Memory B cell (primary cell): ENCODE results near the gene DPP9.
"Not testable (repeated sequence)": the region's sequence is repeated elsewhere in the genome, so short reads cannot be mapped to it uniquely, and the experiment has no call there.

Experiments
- ATAC-seq: fragments of 150-1000 bp; cut with Tn5 transposase; 2 replicates; pipeline ENCODE4 v1.10.0; 2021; ENCODE audit warnings: low read depth, mild to moderate bottlenecking, moderate library complexity
- DNase-seq, 2 donors: peaks; one replicate each; pipeline ENCODE4 v3.0.0; 2022; ENCODE audit warnings: low spot score in 2 of 2
- H3K27ac Mint-ChIP-seq: one replicate; pipeline ENCODE4 v1.8.0; 2022; ENCODE audit warnings: mild to moderate bottlenecking, moderate library complexity, mixed read lengths
- H3K27me3 Mint-ChIP-seq: one replicate; pipeline ENCODE4 v1.8.0; 2022; ENCODE audit warnings: mixed read lengths
- H3K36me3 Mint-ChIP-seq: one replicate; pipeline ENCODE4 v1.8.0; 2022; ENCODE audit warnings: mild to moderate bottlenecking, mixed read lengths
- H3K4me1 Mint-ChIP-seq: one replicate; pipeline ENCODE4 v1.8.0; 2022; ENCODE audit warnings: mixed read lengths
- H3K4me3 Mint-ChIP-seq: one replicate; pipeline ENCODE4 v1.8.0; 2022; ENCODE audit warnings: mild to moderate bottlenecking, moderate library complexity, mixed read lengths
- H3K9me3 Mint-ChIP-seq: one replicate; pipeline ENCODE4 v1.8.0; 2022; ENCODE audit warnings: mixed read lengths

DPP9 gene

GRCh38 chr19:4748589-4748988 lies 24.9 kb upstream of the DPP9 start:
- ATAC-seq, result no peak
- Mint-ChIP-seq H3K9me3 (no peaks in the 10 kb centered on the region), H3K4me1 (peaks cover 4% of the 10 kb centered on the region), H3K27ac (no peak overlapping the region), H3K27me3 (peaks cover 19% of the 10 kb centered on the region), H3K36me3 (peaks cover 2% of the 10 kb centered on the region), H3K4me3 (no peak overlapping the region)
- DNase-seq, result no peak

GRCh38 chr19:4748185-4748584 lies 24.5 kb upstream of the DPP9 start:
- H3K27me3 Mint-ChIP-seq, result peaks cover 21% of the 10 kb centered on the region
- H3K27ac Mint-ChIP-seq, result no peak overlapping the region
- DNase-seq, result no peak
- H3K4me3 Mint-ChIP-seq, result no peak overlapping the region
- H3K9me3 Mint-ChIP-seq, result no peaks in the 10 kb centered on the region
- peaks cover 5% of the 10 kb centered on the region for H3K4me1 Mint-ChIP-seq
- peaks cover 3% of the 10 kb centered on the region for H3K36me3 Mint-ChIP-seq
- no peak for ATAC-seq

- DNase-seq (no peak), ATAC-seq (no peak)
- Mint-ChIP-seq H3K4me1 (peaks cover 7% of the 10 kb centered on the region), H3K4me3 (no peak overlapping the region), H3K9me3 (no peaks in the 10 kb centered on the region), H3K27me3 (peaks cover 25% of the 10 kb centered on the region), H3K27ac (no peak overlapping the region), H3K36me3 (peaks cover 3% of the 10 kb centered on the region)
Observed at GRCh38 chr19:4745986-4746385, 22.3 kb upstream of the DPP9 start.

- H3K4me3 Mint-ChIP-seq, H3K9me3 Mint-ChIP-seq, H3K4me1 Mint-ChIP-seq, DNase-seq, H3K27ac Mint-ChIP-seq, H3K36me3 Mint-ChIP-seq, ATAC-seq: not testable (repeated sequence)
- H3K27me3 Mint-ChIP-seq, result peaks cover 24% of the 10 kb centered on the region
Observed at GRCh38 chr19:4745175-4745574, 21.5 kb upstream of the DPP9 start.

- H3K27ac Mint-ChIP-seq, result no peak overlapping the region
Observed at GRCh38 chr19:4744451-4745174, 21.0 kb upstream of the DPP9 start.

GRCh38 chr19:4742723-4743646 lies 19.3 kb upstream of the DPP9 start:
- Mint-ChIP-seq H3K27ac (no peak overlapping the region), H3K4me3 (no peak overlapping the region), H3K36me3 (peaks cover 3% of the 10 kb centered on the region), H3K4me1 (peaks cover 9% of the 10 kb centered on the region), H3K9me3 (no peaks in the 10 kb centered on the region), H3K27me3 (peaks cover 20% of the 10 kb centered on the region)
- DNase-seq (no peak), ATAC-seq (no peak)

More at GRCh38 chr19:4744451-4745174, 21.0 kb upstream of the DPP9 start:
- Mint-ChIP-seq H3K4me1 (peaks cover 7% of the 10 kb centered on the region), H3K27me3 (peaks cover 19% of the 10 kb centered on the region), H3K9me3 (no peaks in the 10 kb centered on the region), H3K36me3 (peaks cover 3% of the 10 kb centered on the region), H3K4me3 (no peak overlapping the region)
- DNase-seq (no peak), ATAC-seq (no peak)

- no peak overlapping the region for H3K27ac Mint-ChIP-seq
- DNase-seq, result no peak
- peaks cover 9% of the 10 kb centered on the region for H3K4me1 Mint-ChIP-seq
- peaks cover 2% of the 10 kb centered on the region for H3K36me3 Mint-ChIP-seq
- no peak for ATAC-seq
- H3K9me3 Mint-ChIP-seq, result no peaks in the 10 kb centered on the region
- H3K27me3 Mint-ChIP-seq, result peaks cover 14% of the 10 kb centered on the region
- no peak overlapping the region for H3K4me3 Mint-ChIP-seq
Observed at GRCh38 chr19:4740092-4740491, 16.4 kb upstream of the DPP9 start.

- Mint-ChIP-seq H3K27me3 (peaks cover 17% of the 10 kb centered on the region), H3K4me3 (no peak overlapping the region), H3K9me3 (no peaks in the 10 kb centered on the region), H3K27ac (no peak overlapping the region), H3K4me1 (peaks cover 6% of the 10 kb centered on the region), H3K36me3 (peaks cover 2% of the 10 kb centered on the region)
- DNase-seq (no peak), ATAC-seq (no peak)
Observed at GRCh38 chr19:4738734-4739133, 15.1 kb upstream of the DPP9 start.

- H3K4me3 Mint-ChIP-seq, result no peak overlapping the region
- DNase-seq, result no peak
- peaks cover 16% of the 10 kb centered on the region for H3K27me3 Mint-ChIP-seq
- ATAC-seq, result no peak
- peaks cover 3% of the 10 kb centered on the region for H3K4me1 Mint-ChIP-seq
- H3K27ac Mint-ChIP-seq, result no peak overlapping the region
- no peaks in the 10 kb centered on the region for H3K9me3 Mint-ChIP-seq
- no peaks in the 10 kb centered on the region for H3K36me3 Mint-ChIP-seq
Observed at GRCh38 chr19:4737955-4738600, 14.4 kb upstream of the DPP9 start.

GRCh38 chr19:4733755-4734345 lies 10.2 kb upstream of the DPP9 start:
- Mint-ChIP-seq H3K36me3 (no peaks in the 10 kb centered on the region), H3K4me3 (no peak overlapping the region), H3K4me1 (peaks cover 10% of the 10 kb centered on the region), H3K27me3 (peaks cover 9% of the 10 kb centered on the region), H3K27ac (no peak overlapping the region), H3K9me3 (no peaks in the 10 kb centered on the region)
- DNase-seq (no peak), ATAC-seq (no peak)

GRCh38 chr19:4732680-4733114 lies 9.1 kb upstream of the DPP9 start:
- H3K9me3 Mint-ChIP-seq, result no peaks in the 10 kb centered on the region
- H3K4me3 Mint-ChIP-seq, result peak overlapping the region; percentile 49

GRCh38 chr19:4730740-4731171 lies 7.1 kb upstream of the DPP9 start:
- no peak overlapping the region for H3K27ac Mint-ChIP-seq
- H3K27me3 Mint-ChIP-seq, result peaks cover 5% of the 10 kb centered on the region
- no peak overlapping the region for H3K4me3 Mint-ChIP-seq
- H3K9me3 Mint-ChIP-seq, result no peaks in the 10 kb centered on the region
- ATAC-seq (peak; percentile 70), DNase-seq (peak; percentile 66 to 69)
- peaks cover 10% of the 10 kb centered on the region for H3K4me1 Mint-ChIP-seq
- no peaks in the 10 kb centered on the region for H3K36me3 Mint-ChIP-seq

More at GRCh38 chr19:4732680-4733114, 9.1 kb upstream of the DPP9 start:
- ATAC-seq (peak; percentile 94), DNase-seq (peak; percentile 41 to 57)
- Mint-ChIP-seq H3K27me3 (peaks cover 5% of the 10 kb centered on the region), H3K36me3 (no peaks in the 10 kb centered on the region), H3K27ac (no peak overlapping the region), H3K4me1 (peaks cover 10% of the 10 kb centered on the region)

- peaks cover 17% of the 10 kb centered on the region for H3K4me1 Mint-ChIP-seq
- H3K9me3 Mint-ChIP-seq, result no peaks in the 10 kb centered on the region
- no peak overlapping the region for H3K4me3 Mint-ChIP-seq
- H3K27me3 Mint-ChIP-seq, result peaks cover 3% of the 10 kb centered on the region
- no peak overlapping the region for H3K27ac Mint-ChIP-seq
- H3K36me3 Mint-ChIP-seq, result no peaks in the 10 kb centered on the region
- no peak for DNase-seq
- no peak for ATAC-seq
Observed at GRCh38 chr19:4728871-4729270, 5.2 kb upstream of the DPP9 start.
